Lower leg skin (tissue), 4 donors: ENCODE measurements around the gene HRH1. TPM values are rescaled to one million over a fixed set of nuclear protein-coding genes. Genes with fewer than 3 reads are reported as not detected.

Source experiments
- DNase-seq, 2 donors: peaks; one replicate each; pipeline ENCODE4 v3.0.0-alpha.2; 2019; ENCODE audit warnings: low spot score in 2 of 2
- H3K4me3 ChIP-seq: fragments of 200-600 bp; sonication (generic); 2 replicates; pipeline ENCODE4 v1.5.1; 2017; ENCODE audit warnings: mild to moderate bottlenecking, low read depth; ENCODE audit not compliant: poor library complexity, severe bottlenecking
- POLR2A ChIP-seq, 2 donors: fragments of 450-650 bp; IDR thresholded peaks; one replicate each; pipeline ENCODE4 v1.6.1; 2016 to 2017; ENCODE audit warnings: antibody characterized with exemption in 2 of 2, mild to moderate bottlenecking in 1 of 2, moderate library complexity in 1 of 2
- WGBS, 2 donors: methylation state at CpG; one replicate each; pipeline ENCODE4 v1.1.5; 2018; 5-methylcytosine and 5-hydroxymethylcytosine counted together
- intact Hi-C: fragments of 100-400 bp; cut with DNase I; formaldehyde crosslinking; loops from one replicate; pipeline ENCODE4 v1.15.0; 2023; ENCODE audit warnings: low total_unique reads
- total RNA-seq, 4 donors: library from RNA; depleted of rRNA; stranded (reverse); fragments of >200 nt; gene quantifications; one replicate each; pipeline ENCODE4 v1.1.0, GENCODE V29; 2016
- TF ChIP-seq, protein P1 (sequence below), 3 donors: fragments of 450-650 bp; IDR thresholded peaks; one replicate each; pipeline ENCODE4 v1.5.1; 2016; ENCODE audit warnings: antibody characterized with exemption in 3 of 3, mild to moderate bottlenecking in 3 of 3, moderate library complexity in 2 of 3

Gene HRH1
- total RNA-seq, 4 donors from 2014 or later, result 6.4 to 19.8 (median 10.1) TPM

GRCh38 chr3:11132861-11133260 lies 21.4 kb upstream of the HRH1 start:
- no peak overlapping the region for H3K4me3 ChIP-seq
- peak in 1 of 2 donors; percentile 58 for DNase-seq
- no peak for TF ChIP-seq POLR2A (IDR thresholded peaks at IDR 0.05)
- TF ChIP-seq, protein P1, sequence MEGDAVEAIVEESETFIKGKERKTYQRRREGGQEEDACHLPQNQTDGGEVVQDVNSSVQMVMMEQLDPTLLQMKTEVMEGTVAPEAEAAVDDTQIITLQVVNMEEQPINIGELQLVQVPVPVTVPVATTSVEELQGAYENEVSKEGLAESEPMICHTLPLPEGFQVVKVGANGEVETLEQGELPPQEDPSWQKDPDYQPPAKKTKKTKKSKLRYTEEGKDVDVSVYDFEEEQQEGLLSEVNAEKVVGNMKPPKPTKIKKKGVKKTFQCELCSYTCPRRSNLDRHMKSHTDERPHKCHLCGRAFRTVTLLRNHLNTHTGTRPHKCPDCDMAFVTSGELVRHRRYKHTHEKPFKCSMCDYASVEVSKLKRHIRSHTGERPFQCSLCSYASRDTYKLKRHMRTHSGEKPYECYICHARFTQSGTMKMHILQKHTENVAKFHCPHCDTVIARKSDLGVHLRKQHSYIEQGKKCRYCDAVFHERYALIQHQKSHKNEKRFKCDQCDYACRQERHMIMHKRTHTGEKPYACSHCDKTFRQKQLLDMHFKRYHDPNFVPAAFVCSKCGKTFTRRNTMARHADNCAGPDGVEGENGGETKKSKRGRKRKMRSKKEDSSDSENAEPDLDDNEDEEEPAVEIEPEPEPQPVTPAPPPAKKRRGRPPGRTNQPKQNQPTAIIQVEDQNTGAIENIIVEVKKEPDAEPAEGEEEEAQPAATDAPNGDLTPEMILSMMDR (IDR thresholded peaks at IDR 0.05), result no peak
- 72 to 86% methylated on average over 4 of the region's 4 CpGs for WGBS, 2 donors
- intact Hi-C loops, result no loop called here

DNA sequence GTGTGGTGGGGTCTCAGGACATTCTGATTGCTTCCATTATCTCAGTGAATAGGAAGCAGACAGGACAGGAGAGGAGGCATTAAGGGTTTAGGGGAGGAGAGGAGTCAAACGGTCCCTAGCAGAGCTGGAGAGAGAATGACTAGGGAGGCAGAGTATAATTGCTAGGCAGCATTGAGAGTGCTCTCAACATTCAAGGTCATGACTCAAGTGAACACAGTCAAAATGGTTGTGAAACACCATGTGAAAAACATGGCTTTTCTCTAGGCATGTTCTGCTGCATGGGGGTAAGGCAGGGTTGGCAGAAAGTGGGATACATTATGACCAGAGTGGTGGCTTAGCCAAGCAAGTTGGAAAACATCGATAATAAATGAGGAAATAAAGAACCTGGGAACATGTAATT lies 19.5 kb upstream of the HRH1 start:
- no peak for TF ChIP-seq POLR2A (IDR thresholded peaks at IDR 0.05)
- TF ChIP-seq, protein P1 (IDR thresholded peaks at IDR 0.05), result no peak
- 56 to 67% methylated on average over 2 of the region's 2 CpGs for WGBS, 2 donors
- intact Hi-C loops, result no loop called here
- no peak overlapping the region for H3K4me3 ChIP-seq
- peak in 1 of 2 donors; percentile 25 for DNase-seq

DNA sequence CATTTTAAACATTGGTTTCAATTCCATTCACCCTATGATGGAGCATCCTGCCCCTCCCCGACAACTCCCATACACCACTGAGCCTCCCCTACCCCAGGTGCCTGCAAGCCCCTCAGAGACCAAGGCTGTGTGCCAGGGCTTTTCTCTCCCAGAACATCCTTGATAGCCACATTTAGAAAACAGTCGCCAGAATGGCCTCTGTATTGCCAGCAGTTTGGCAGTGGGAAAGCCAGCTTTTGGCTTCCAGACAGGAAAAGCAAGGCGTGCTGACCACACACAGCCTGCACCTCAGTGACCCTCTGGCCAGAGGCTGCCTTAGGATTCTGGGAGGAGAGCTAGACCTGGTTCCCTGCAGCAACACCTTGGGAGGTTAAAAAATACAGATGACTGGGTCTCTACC lies 18.2 kb upstream of the HRH1 start:
- WGBS, 2 donors, result 58 to 62% methylated on average over 3 of the region's 3 CpGs
- peak in 1 of 2 donors; percentile 79 for DNase-seq
- H3K4me3 ChIP-seq, result no peak overlapping the region
- TF ChIP-seq, protein P1 (IDR thresholded peaks at IDR 0.05), result no peak
- TF ChIP-seq POLR2A (IDR thresholded peaks at IDR 0.05), result no peak
- intact Hi-C loops, result no loop called here

DNA sequence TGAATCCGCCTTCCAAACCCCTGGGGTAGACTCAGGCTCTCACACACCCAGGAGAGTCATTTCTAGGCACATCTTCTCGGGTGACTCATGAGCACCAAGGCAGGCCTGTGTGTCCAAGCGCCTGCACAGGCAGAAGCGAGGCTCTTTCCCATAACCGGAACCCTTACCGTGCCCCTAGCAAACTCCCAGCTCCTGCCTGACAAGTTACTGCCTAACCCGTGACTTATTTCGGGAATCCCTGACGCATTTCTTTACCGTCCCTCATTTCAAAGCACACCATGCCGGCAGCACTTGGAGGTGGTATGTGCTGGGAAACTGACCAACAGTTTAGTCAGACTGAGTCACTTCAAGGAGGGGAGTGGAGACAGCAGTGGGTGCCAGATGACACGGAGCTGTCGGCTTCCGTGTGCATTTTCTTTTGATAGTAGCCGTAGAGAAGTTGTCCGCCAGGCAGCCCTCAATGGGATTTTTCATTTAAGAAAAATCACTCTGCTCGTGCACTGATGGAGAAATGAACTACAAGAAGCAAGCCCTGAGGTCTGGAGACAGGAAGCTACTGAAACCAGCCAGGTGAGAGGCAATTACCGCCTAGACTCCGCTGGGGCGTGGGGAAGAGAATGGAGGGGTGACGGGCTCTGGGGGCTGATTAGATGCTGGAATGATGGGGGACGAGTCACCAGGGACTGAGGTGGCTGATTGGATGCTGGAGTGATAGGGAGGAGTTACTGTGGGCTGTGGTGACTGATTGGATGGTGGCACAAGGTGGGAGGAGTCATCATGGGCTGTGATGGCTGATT lies 17.3 kb upstream of the HRH1 start:
- DNase-seq, result peak; percentile 66 to 85
- H3K4me3 ChIP-seq, result no peak overlapping the region
- 32 to 41% methylated on average over 22 of the region's 22 CpGs for WGBS, 2 donors
- intact Hi-C loops, result no loop called here
- TF ChIP-seq, protein P1 (IDR thresholded peaks at IDR 0.05), result no peak
- TF ChIP-seq POLR2A (IDR thresholded peaks at IDR 0.05), result no peak

- DNase-seq, result peak in 1 of 2 donors; percentile 70
- intact Hi-C loops, result no loop called here
- H3K4me3 ChIP-seq, result no peak overlapping the region
- WGBS, 2 donors, result 68 to 88% methylated on average over 6 of the region's 6 CpGs
- TF ChIP-seq, protein P1 (IDR thresholded peaks at IDR 0.05), result no peak
- no peak for TF ChIP-seq POLR2A (IDR thresholded peaks at IDR 0.05)
Measured at GRCh38 chr3:11137627-11137959, 16.7 kb upstream of the HRH1 start.

GRCh38 chr3:11138371-11138770 lies 15.9 kb upstream of the HRH1 start:
- intact Hi-C loops, result no loop called here
- DNase-seq, result no peak
- 71 to 77% methylated on average over 2 of the region's 2 CpGs for WGBS, 2 donors
- TF ChIP-seq, protein P1 (IDR thresholded peaks at IDR 0.05), result no peak
- TF ChIP-seq POLR2A (IDR thresholded peaks at IDR 0.05), result no peak
- no peak overlapping the region for H3K4me3 ChIP-seq
